ENCODE measurements around the gene RGS7. TPM values are rescaled to one million over a fixed set of nuclear protein-coding genes. Genes with fewer than 3 reads are reported as not detected.

The RGS7 gene
- polyA plus RNA-seq, 1 donor = 2.1 TPM

DNA sequence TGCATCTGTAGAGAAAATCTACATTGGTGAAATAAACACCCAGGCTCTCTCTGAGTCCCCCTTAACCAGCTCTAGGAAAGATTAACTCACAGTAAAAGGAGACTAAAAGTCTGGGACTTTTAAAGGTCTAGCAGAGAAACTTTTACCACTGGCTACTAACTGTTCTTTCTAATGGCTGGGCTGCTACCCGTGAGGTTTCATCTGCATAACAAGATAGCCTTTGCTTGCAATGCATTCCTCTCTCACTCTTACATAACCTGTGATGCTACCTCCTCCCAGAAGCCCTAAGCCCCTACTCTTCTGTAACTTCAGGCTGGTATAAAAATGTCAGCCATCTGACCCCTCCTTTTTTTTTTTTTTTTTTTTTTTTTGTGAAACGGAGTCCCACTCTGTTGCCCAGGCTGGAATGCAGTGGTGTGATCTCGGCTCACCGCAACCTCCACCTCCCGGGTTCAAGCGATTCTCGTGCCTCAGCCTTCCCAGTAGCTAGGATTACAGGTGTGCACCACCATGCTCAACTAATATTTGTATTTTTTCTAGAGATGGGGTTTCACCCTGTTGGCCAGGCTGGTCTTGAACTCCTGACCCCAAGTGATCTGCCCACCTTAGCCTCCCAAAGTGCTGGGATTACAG is 344.2 kb downstream of the RGS7 start:
- Histone ChIP-seq H3K27ac (ENCODE audit: low read length) (no peak overlapping the region), H3K27me3 (ENCODE audit: control insufficient read depth, insufficient read depth, low read length) (no peaks in the 10 kb centered on the region), H3K36me3 (ENCODE audit: control insufficient read depth, insufficient read depth, low read length) (no peaks in the 10 kb centered on the region), H3K4me1 (ENCODE audit: control insufficient read depth, insufficient read depth, low read length) (no peaks in the 10 kb centered on the region), H3K4me3 (ENCODE audit: low read length) (no peak overlapping the region), H3K9me3 (ENCODE audit: control insufficient read depth, low read depth, low read length) (peaks cover under 1% of the 10 kb centered on the region)
- no peak for DNase-seq
- WGBS (ENCODE audit: insufficient coverage, low lambda C conversion rate) = no CpG with 5 or more reads among the region's 7 CpGs

DNA sequence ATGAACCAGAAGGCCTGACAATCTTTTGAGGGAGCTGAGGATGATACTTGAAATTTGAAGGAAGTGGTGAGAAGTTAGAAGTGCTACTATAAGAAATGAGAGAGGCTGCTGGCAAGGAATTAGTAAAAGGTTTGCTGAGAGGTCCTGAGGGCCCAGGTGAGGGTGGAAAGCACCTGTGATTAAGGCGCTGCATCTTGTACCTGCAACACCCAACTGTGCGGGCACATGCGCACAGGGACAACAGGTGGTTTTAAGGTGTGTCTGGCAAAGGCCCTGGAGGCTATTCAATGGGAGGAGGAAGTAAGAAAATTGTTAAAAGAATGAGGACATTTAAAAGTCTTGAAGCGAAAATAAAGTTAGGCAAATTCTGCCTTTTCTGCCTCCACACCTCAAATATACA is 349.3 kb downstream of the RGS7 start:
- Histone ChIP-seq H3K4me3 (ENCODE audit: low read length) (no peak overlapping the region), H3K9me3 (ENCODE audit: control insufficient read depth, low read depth, low read length) (no peaks in the 10 kb centered on the region), H3K27ac (ENCODE audit: low read length) (no peak overlapping the region), H3K4me1 (ENCODE audit: control insufficient read depth, insufficient read depth, low read length) (no peaks in the 10 kb centered on the region), H3K36me3 (ENCODE audit: control insufficient read depth, insufficient read depth, low read length) (no peaks in the 10 kb centered on the region), H3K27me3 (ENCODE audit: control insufficient read depth, insufficient read depth, low read length) (no peaks in the 10 kb centered on the region)
- WGBS (ENCODE audit: insufficient coverage, low lambda C conversion rate) = 100% methylated on average over 1 of the region's 4 CpGs
- no peak for DNase-seq

DNA sequence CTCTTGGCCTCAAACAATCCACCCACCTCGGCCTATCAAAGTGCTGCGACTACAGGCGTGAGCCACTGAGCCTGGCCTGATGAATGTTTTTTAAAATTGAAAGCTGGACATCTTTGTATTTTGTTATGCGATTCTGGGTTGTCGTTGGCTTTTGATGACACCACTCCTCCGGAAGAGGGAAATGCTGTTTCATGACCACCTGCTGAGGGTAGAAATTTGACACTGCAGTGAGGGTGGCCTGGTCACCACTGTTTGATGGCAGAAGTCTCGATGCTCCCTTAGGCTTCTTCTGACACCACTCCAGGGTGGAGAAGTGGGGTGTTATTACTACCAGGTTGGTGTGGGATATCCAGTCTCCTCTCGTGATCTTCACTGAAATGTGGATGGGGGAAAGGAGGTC is 357.2 kb downstream of the RGS7 start:
- no peaks in the 10 kb centered on the region for H3K4me1 ChIP-seq (ENCODE audit: control insufficient read depth, insufficient read depth, low read length)
- no CpG with 5 or more reads among the region's 8 CpGs for WGBS (ENCODE audit: insufficient coverage, low lambda C conversion rate)
- H3K27ac ChIP-seq (ENCODE audit: low read length) = no peak overlapping the region
- no peaks in the 10 kb centered on the region for H3K36me3 ChIP-seq (ENCODE audit: control insufficient read depth, insufficient read depth, low read length)
- no peak for DNase-seq
- no peaks in the 10 kb centered on the region for H3K27me3 ChIP-seq (ENCODE audit: control insufficient read depth, insufficient read depth, low read length)
- no peak overlapping the region for H3K4me3 ChIP-seq (ENCODE audit: low read length)
- H3K9me3 ChIP-seq (ENCODE audit: control insufficient read depth, low read depth, low read length) = no peaks in the 10 kb centered on the region

- Histone ChIP-seq H3K4me1 (ENCODE audit: control insufficient read depth, insufficient read depth, low read length) (no peaks in the 10 kb centered on the region), H3K9me3 (ENCODE audit: control insufficient read depth, low read depth, low read length) (no peaks in the 10 kb centered on the region), H3K27me3 (ENCODE audit: control insufficient read depth, insufficient read depth, low read length) (no peaks in the 10 kb centered on the region), H3K4me3 (ENCODE audit: low read length) (no peak overlapping the region), H3K27ac (ENCODE audit: low read length) (no peak overlapping the region), H3K36me3 (ENCODE audit: control insufficient read depth, insufficient read depth, low read length) (no peaks in the 10 kb centered on the region)
- WGBS (ENCODE audit: insufficient coverage, low lambda C conversion rate) = 80% methylated on average over 2 of the region's 18 CpGs
- no peak for DNase-seq
Measured at GRCh38 chr1:240998441-240999015, 358.5 kb downstream of the RGS7 start.

DNA sequence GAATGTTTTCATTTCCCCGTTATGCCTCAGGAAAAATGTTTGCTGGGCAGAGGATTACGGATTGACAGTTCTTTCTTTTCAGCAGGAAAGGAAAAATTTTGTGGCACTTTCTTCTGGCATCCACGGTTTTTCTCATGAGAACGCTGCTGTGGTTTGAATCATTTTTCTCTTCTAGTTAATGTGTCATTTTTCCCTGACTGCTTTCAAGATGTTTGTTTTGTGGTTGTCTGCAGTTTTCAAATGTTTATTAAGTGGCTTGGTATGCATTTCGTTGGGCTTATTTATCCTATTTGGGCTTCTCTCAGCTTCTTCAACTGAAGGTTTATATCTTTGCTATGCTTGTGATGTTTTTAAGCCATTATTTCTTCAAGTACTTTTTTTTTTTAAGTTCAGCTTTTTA is 359.0 kb downstream of the RGS7 start:
- H3K27me3 ChIP-seq (ENCODE audit: control insufficient read depth, insufficient read depth, low read length) = no peaks in the 10 kb centered on the region
- H3K27ac ChIP-seq (ENCODE audit: low read length) = no peak overlapping the region
- H3K4me3 ChIP-seq (ENCODE audit: low read length) = no peak overlapping the region
- WGBS (ENCODE audit: insufficient coverage, low lambda C conversion rate) = 80% methylated on average over 2 of the region's 5 CpGs
- H3K4me1 ChIP-seq (ENCODE audit: control insufficient read depth, insufficient read depth, low read length) = no peaks in the 10 kb centered on the region
- H3K36me3 ChIP-seq (ENCODE audit: control insufficient read depth, insufficient read depth, low read length) = no peaks in the 10 kb centered on the region
- no peak for DNase-seq
- no peaks in the 10 kb centered on the region for H3K9me3 ChIP-seq (ENCODE audit: control insufficient read depth, low read depth, low read length)

GRCh38 chr1:240993004-240993403 is 364.0 kb downstream of the RGS7 start:
- Histone ChIP-seq H3K27ac (ENCODE audit: low read length) (no peak overlapping the region), H3K36me3 (ENCODE audit: control insufficient read depth, insufficient read depth, low read length) (no peaks in the 10 kb centered on the region), H3K9me3 (ENCODE audit: control insufficient read depth, low read depth, low read length) (no peaks in the 10 kb centered on the region), H3K27me3 (ENCODE audit: control insufficient read depth, insufficient read depth, low read length) (no peaks in the 10 kb centered on the region), H3K4me1 (ENCODE audit: control insufficient read depth, insufficient read depth, low read length) (no peaks in the 10 kb centered on the region), H3K4me3 (ENCODE audit: low read length) (no peak overlapping the region)
- DNase-seq = no peak
- 89% methylated on average over 2 of the region's 2 CpGs for WGBS (ENCODE audit: insufficient coverage, low lambda C conversion rate)

DNA sequence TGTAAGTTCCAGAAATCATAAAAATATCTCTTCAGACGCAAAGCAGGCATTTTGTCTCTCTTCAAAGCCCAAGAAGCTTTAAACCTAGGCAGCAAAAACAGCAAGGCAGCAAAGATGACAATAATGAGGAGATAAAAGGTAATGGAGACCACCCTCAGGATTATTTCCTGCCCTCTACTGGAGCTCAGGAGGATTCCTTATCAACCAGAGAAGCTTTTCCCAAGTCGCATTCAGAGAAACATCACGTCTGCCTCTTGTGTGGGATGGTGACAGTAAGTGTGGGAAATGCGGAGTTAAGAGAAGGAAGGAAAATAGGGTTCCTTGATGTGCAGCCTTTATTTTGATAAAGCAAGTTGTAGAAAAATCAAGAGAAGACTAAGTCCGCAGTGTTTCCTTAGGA is 365.8 kb downstream of the RGS7 start:
- H3K4me3 ChIP-seq (ENCODE audit: low read length) = no peak overlapping the region
- H3K36me3 ChIP-seq (ENCODE audit: control insufficient read depth, insufficient read depth, low read length) = no peaks in the 10 kb centered on the region
- H3K27me3 ChIP-seq (ENCODE audit: control insufficient read depth, insufficient read depth, low read length) = no peaks in the 10 kb centered on the region
- WGBS (ENCODE audit: insufficient coverage, low lambda C conversion rate) = 100% methylated on average over 1 of the region's 5 CpGs
- no peak overlapping the region for H3K27ac ChIP-seq (ENCODE audit: low read length)
- no peak for DNase-seq
- H3K4me1 ChIP-seq (ENCODE audit: control insufficient read depth, insufficient read depth, low read length) = no peaks in the 10 kb centered on the region
- no peaks in the 10 kb centered on the region for H3K9me3 ChIP-seq (ENCODE audit: control insufficient read depth, low read depth, low read length)

DNA sequence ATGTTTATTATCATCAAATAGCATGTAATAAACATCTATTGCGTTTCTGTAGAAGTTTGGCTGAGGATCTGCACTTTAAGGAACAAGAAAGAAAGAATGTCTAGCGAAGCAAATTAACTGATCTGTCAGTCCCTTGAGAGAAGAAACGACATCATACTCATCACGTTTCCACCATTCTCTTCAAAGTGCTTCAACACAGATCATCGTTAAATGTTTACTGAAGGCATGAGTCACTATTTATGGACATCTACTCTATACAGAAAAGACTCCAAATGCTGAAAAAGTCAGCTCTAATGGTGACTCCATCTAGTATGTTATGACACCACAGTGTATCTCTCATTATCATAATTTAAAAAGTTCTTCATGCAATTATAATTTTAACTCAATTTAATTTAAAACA is 369.1 kb downstream of the RGS7 start:
- no peak overlapping the region for H3K4me3 ChIP-seq (ENCODE audit: low read length)
- H3K27me3 ChIP-seq (ENCODE audit: control insufficient read depth, insufficient read depth, low read length) = no peaks in the 10 kb centered on the region
- no CpG with 5 or more reads among the region's 5 CpGs for WGBS (ENCODE audit: insufficient coverage, low lambda C conversion rate)
- H3K9me3 ChIP-seq (ENCODE audit: control insufficient read depth, low read depth, low read length) = no peaks in the 10 kb centered on the region
- H3K4me1 ChIP-seq (ENCODE audit: control insufficient read depth, insufficient read depth, low read length) = no peaks in the 10 kb centered on the region
- no peak for DNase-seq
- no peak overlapping the region for H3K27ac ChIP-seq (ENCODE audit: low read length)
- no peaks in the 10 kb centered on the region for H3K36me3 ChIP-seq (ENCODE audit: control insufficient read depth, insufficient read depth, low read length)

DNA sequence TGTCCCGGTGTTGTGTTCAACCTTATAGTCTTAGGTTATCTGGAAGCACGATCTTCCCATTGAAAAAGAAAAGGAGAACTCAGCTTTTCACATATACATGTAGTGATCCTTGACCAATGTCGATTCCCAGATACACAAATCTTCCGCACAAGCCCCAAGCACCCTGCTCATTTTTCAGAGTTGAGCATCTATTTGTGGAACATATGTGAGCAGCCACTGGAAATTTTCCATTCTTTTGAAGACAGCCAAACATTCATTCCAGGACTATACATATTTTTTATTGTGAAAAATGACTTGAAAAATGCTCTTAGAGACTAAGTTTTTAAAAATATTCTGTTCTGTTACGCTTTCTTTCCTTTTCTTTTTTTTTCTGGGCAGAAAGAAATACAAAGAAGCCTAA is 371.9 kb downstream of the RGS7 start:
- no peaks in the 10 kb centered on the region for H3K36me3 ChIP-seq (ENCODE audit: control insufficient read depth, insufficient read depth, low read length)
- H3K27ac ChIP-seq (ENCODE audit: low read length) = no peak overlapping the region
- no peak for DNase-seq
- WGBS (ENCODE audit: insufficient coverage, low lambda C conversion rate) = 100% methylated on average over 1 of the region's 5 CpGs
- H3K27me3 ChIP-seq (ENCODE audit: control insufficient read depth, insufficient read depth, low read length) = no peaks in the 10 kb centered on the region
- H3K4me1 ChIP-seq (ENCODE audit: control insufficient read depth, insufficient read depth, low read length) = no peaks in the 10 kb centered on the region
- H3K9me3 ChIP-seq (ENCODE audit: control insufficient read depth, low read depth, low read length) = no peaks in the 10 kb centered on the region
- H3K4me3 ChIP-seq (ENCODE audit: low read length) = no peak overlapping the region

DNA sequence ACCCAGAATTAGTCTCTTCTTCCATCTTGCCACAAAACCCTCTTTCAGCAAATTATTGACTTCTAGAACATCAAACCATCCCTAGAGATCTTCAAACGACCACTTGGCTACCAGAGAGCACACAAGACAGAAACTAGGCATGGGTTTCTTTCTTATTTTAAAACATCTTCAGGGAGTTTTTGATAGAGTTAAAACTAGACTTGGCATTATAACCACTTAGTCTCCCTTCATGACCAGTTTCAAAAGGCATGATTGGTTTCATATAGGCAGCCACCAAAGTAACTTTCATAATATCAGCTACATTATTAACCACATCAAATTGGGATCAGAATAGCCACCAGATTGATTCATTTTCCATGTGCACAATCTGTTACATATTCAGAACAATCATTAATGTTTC is 376.7 kb downstream of the RGS7 start:
- Histone ChIP-seq H3K27ac (ENCODE audit: low read length) (no peak overlapping the region), H3K4me3 (ENCODE audit: low read length) (no peak overlapping the region), H3K4me1 (ENCODE audit: control insufficient read depth, insufficient read depth, low read length) (no peaks in the 10 kb centered on the region), H3K27me3 (ENCODE audit: control insufficient read depth, insufficient read depth, low read length) (no peaks in the 10 kb centered on the region), H3K36me3 (ENCODE audit: control insufficient read depth, insufficient read depth, low read length) (no peaks in the 10 kb centered on the region), H3K9me3 (ENCODE audit: control insufficient read depth, low read depth, low read length) (no peaks in the 10 kb centered on the region)
- no peak for DNase-seq
- WGBS (ENCODE audit: insufficient coverage, low lambda C conversion rate) = no CpG with 5 or more reads among the region's 1 CpG

DNA sequence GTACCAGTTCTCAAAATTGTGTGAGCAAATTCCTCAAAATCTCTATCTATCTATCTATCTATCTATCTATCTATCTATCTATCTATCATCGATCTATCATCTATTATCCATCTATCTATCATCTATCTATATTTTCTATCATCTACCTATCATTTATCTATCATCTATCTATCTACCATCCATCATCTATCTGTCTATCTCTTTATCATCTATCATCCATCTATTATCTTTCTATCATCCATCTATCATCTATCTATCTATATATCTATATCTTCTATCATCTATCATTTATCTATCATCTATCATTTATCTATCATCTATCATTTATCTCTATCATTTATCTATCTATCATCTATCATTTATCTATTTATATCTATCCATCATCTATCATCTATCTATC is 380.3 kb downstream of the RGS7 start:
- Histone ChIP-seq H3K27ac (ENCODE audit: low read length) (no peak overlapping the region), H3K36me3 (ENCODE audit: control insufficient read depth, insufficient read depth, low read length) (no peaks in the 10 kb centered on the region), H3K4me3 (ENCODE audit: low read length) (no peak overlapping the region), H3K9me3 (ENCODE audit: control insufficient read depth, low read depth, low read length) (no peaks in the 10 kb centered on the region), H3K4me1 (ENCODE audit: control insufficient read depth, insufficient read depth, low read length) (no peaks in the 10 kb centered on the region), H3K27me3 (ENCODE audit: control insufficient read depth, insufficient read depth, low read length) (no peaks in the 10 kb centered on the region)
- no peak for DNase-seq
- 90% methylated on average over 1 of the region's 1 CpG for WGBS (ENCODE audit: insufficient coverage, low lambda C conversion rate)

Measured in large intestine (tissue), 3 donors.